Retinal pigment epithelial cell (primary cell): ENCODE measurements around the gene ST3GAL4.
A peak's percentile ranks its signal among the peaks of the same experiment; 100 is the strongest.

Experiments
- DNase-seq: peaks from one replicate; pipeline ENCODE4 v3.0.0-alpha.2; 2010; ENCODE audit warnings: low read depth
- H3K4me3 ChIP-seq: 2 replicates; pipeline ENCODE4 v1.5.1; 2011; ENCODE audit warnings: mild to moderate bottlenecking, low read length, control low read depth, moderate library complexity
- CTCF ChIP-seq: conservative IDR thresholded peaks from 2 replicates; pipeline ENCODE4 v1.5.1; 2011; ENCODE audit warnings: low read depth, low read length, control low read depth, inconsistent platforms

The ST3GAL4 gene

GRCh38 chr11:126340960-126341606 is 14.4 kb upstream of the ST3GAL4 start:
- H3K4me3 ChIP-seq: no peak overlapping the region
- DNase-seq: no peak
- TF ChIP-seq CTCF: no peak

DNA sequence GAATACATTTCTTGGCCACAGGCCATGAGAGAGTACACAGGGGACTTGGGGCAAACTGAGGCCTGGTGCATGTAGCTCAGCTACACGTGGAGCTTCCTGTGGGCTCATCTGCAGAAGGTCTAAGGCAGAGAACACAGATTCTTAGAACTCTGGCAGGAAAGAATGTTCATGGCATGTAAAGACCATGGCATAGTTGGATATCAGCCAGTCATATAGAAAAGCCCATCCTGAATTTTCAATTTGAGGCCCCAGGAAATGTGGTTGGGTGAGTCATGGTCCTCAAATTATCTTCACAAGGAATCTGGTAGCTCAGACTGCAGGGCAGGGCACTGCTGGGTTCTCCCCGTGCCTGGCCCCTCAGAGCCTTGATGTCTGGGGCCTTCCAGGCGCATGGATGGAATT is 13.7 kb upstream of the ST3GAL4 start:
- H3K4me3 ChIP-seq: no peak overlapping the region
- DNase-seq: peak; percentile 98
- no peak for TF ChIP-seq CTCF

DNA sequence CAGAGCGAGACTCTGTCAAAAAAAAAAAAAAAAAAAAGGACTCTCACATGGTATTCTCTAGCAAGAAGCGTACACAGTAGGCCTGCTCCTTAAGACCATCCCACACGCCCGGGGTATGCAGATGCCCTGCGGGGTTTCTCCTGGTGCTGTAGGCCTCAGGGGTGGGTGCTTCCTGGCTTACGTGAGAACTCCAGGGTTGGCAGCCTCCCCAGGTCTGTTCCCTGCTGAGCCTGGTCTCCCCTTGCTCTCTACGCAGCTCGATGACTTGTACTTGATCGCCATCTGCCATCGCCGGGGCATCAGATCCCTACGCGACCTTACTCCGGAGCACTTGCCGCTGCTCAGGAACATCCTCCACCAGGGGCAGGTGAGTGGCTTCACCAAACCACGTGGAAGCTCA is 12.4 kb upstream of the ST3GAL4 start:
- no peak for DNase-seq
- no peak overlapping the region for H3K4me3 ChIP-seq
- TF ChIP-seq CTCF: no peak

DNA sequence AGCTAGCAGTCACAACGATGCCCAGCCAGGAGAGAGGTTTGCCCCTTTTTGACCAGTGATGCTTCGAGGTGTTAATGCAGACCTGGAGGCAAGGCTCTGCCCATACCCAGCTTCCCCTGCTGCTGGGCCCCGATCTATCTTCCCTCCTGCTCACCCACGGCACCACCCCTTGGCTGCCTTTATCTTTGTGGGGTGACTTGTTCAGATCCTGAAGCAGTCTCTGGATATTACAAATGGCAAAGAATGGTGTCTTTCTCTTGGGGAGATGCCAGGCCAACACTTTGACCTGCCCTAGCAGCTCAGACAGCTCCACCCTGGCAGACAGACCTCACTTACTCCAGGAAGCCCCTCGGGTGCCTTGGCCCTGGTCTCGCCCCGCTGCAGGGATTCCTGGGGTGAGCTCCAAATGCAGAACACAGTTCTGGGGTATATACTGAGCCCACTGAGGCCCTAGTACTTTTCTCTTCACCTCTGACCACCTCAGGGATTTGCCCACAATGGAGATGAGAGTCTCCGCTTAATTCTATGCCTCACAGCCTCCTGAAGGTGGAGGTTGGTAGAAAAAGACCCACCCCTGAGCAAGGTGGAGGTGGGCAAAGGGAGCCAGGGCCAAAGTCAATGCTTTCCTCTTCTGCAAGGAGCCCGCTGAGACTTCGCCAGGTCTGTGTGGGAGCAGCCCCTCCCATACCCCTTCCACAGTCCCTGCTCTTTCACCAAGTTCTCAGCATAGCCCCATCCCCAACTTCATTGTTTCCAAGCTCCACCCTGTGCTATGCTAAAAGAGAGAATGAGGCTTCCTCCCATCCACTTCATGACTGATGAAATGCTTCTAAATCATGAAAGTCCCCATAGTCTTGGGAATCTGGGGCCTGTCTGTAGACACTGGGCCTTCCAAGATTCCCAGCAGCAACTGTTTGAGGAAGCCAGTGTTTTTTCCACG is 11.1 kb upstream of the ST3GAL4 start:
- TF ChIP-seq CTCF: no peak
- no peak overlapping the region for H3K4me3 ChIP-seq
- no peak for DNase-seq

DNA sequence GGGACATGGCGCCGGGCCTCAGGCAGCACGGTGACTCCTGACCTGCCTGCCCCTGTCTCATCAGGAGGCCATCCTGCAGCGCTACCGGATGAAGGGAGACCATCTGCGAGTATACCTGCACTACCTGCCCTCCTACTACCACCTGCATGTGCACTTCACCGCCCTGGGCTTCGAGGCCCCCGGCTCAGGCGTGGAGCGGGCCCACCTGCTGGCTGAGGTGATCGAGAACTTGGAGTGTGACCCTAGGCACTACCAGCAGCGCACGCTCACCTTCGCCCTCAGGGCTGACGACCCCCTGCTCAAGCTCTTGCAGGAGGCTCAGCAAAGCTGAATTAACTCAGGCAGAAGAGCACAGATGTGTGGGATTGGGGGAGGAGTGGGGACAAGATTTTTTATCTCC is 10.2 kb upstream of the ST3GAL4 start:
- no peak for TF ChIP-seq CTCF
- H3K4me3 ChIP-seq: no peak overlapping the region
- no peak for DNase-seq

DNA sequence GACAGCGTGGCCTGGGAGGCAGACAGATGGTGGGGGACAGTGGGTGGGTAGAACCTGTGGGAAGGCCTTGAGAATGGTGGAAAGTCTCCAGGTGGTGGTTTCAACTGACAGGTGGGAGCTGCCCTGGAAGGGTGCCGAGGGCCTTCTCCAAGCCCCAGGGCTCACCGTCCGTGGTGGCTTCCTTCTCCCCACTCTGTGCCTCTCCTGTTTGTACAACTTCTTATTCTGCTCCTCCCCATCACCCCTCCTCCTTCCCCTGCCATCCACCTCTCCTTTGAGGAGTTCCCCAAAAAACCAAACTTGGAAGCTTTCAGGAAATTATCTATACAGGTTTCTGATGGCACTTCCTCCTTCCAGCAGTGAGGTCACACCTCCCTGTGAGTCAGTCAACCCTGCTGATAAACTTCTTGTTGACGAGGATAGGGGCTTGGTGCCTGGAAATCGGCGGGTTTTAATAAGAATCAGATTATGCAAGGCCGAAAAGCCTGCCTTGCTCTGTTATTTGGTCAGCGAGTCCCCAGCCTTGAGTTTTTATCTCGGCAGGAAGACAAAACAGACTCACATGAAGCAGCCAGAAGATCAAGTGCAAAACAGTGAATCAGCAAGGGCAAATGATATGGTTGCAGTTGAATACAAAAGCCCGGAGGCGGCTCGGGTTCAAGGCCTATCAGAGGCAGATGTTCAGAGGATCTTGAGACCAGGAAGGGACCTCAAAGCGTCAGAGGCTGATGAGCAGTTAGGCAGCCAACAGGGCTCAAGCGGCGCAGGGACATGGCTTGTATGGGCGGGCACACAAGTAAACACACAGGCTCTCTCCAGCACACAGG is 9.5 kb upstream of the ST3GAL4 start:
- TF ChIP-seq CTCF: no peak
- no peak overlapping the region for H3K4me3 ChIP-seq
- DNase-seq: no peak
